HG03575 (cell line): Measurements from ENCODE around the gene CACNA1S.

Source experiments
- ATAC-seq: cut with Tn5 transposase; IDR thresholded peaks from one replicate; pipeline ENCODE4 v1.9.1; 2021; ENCODE audit not compliant: unreplicated experiment, insufficient number of reproducible peaks, low FRiP score; ENCODE audit errors: extremely low read depth

Gene CACNA1S

GRCh38 chr1:201112173-201112731 lies at the start of gene CACNA1S:
Gene CACNA1S, minus strand, starts transcription at chr1:201112426. Its CDS starts 87 bp downstream, at chr1:201112339.
- ATAC-seq, result no peak

DNA sequence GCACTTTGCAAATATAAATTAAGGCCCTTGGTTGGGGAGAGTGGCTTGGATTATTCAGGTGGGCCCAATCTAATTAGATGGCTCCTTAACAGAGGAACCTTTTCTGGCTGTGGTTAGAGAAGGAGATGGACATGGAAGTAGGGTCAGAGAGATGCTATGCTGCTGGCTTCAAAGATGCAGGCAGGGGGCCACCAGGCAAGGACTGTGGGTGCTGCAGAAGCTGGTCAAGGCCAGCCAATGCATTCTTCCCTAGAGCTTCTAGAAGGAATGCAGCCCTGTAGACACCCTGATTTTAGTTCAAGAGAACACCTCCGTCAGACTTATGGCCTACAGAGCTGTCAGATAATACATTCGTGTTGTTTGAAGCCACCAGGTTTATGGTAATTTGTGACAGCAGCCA lies 45.7 kb upstream of the CACNA1S start:
- ATAC-seq, result no peak

DNA sequence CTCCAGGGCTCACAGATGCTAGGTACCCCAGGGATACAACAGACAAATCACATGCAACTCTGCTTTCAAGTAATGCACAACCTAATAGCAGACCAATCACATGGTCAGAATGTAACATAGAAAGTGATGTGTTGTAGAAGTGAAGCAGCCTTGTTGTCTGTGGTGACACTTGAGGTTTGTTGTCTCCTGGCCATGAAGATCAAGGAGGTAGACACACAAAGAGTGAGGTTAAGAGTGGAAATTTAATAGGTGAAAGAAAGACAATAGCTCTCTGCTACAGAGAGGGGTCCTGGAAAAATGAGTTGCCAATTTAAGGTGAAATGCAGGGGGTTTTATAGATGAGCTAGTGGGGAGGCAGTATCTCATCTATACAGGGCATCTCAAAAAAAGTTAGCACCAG lies 44.6 kb upstream of the CACNA1S start:
- no peak for ATAC-seq

DNA sequence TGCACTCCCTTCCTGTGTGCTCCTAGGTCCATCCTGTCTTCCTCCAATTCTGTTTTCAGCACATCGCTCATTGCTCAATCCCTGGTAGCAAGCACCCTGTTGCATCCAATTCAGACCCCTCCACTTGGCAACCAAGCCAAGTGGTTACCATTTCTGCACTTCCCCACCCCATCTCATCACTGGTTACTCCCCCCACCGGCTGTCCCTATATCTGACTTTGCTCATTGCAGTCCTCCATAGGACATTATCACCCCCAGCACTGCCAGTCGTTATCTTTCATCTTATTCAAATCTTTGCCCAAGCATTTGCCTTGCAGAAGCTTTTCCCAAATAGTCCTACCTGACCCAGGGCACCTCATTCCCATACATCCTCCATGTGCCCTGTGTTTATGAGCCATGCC lies 44.1 kb upstream of the CACNA1S start:
- ATAC-seq, result no peak

GRCh38 chr1:201155354-201155753 lies 43.1 kb upstream of the CACNA1S start:
- ATAC-seq, result no peak

DNA sequence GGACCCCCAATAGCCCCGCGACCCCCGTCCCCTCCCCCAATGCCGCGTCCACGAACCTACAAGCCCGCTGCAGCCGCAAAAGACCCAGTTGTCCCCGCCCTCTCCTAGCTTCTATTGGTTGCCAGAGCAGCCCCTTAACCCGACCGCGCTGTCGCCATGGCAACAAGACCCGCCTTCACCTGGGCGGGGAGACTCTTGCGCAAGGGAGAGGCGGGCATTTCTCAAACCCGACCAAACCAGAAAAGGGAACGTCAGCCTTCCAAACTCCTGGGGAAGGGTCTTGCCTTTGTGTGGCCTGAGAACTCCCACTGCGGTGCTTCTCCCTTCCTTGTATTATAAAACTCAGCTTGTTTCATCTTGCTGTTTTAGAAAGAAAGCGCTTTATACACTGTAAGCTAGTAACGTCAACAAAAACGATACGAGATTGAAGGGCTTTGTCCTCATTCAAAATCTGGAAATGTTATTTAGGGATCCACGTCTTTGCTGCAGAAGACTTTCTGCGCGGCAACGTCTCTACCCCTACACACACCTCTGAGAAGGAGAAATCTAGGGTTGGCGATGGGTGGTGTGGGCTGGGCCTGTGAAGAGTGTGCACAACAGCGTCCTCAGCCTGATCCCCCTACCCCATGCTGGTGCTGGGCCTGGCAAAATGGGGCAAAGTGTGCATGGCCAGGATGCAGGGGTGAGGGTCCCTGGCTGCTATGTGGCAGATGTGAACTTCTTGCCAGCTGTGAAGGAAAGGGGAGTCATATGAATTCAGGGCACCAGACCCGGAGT lies 42.4 kb upstream of the CACNA1S start, which contains the start of gene TMEM9:
TMEM9 (minus strand) TSS at position 86 of the 777 bp plus-strand sequence. CDS start 551 bp downstream, outside the sequence.
- ATAC-seq, result peak; percentile 77

DNA sequence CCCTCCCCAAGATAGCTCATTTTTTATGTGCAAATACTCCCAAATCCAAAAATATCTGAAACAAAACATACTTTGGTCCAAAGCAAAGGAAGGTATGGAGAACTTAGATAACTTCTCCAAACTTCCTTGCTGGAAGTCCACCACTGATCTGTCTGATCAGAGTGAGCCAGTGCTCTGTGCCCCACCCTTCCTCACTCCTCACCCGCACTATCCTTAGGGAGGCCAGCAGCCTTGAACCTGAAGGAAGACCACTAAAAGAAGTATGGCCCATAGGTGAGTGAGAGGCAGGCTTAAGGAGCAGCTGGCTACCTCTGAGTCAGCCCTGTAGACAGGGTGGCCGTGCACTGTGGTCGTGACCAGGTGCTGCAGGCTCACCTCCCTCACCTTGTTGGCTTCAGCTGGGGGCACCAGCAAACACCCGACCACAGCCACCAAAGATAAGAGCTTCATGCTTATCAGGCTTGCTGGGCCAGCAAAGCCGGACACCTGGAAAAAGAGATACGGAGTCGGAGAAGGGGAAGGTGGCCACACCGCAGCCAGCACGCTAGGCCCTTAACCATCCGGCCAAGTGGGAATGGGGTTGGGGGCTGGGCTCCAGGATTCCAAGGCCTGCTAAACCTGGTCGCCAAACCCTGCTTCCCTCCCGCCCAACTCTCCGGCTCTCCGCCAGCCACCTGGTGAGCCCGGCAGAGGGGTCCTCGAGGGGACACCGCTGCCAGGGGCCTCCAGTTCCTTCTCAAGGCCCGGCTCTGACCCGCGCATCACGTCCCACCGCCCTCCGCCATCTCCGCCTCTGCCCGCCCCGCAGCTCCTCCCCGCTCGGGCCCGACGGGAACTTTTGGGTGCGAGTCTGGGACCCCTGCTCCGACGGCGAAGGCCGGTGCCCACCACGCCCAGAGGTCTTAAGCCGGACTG lies 41.5 kb upstream of the CACNA1S start:
- ATAC-seq, result peak; percentile 16

DNA sequence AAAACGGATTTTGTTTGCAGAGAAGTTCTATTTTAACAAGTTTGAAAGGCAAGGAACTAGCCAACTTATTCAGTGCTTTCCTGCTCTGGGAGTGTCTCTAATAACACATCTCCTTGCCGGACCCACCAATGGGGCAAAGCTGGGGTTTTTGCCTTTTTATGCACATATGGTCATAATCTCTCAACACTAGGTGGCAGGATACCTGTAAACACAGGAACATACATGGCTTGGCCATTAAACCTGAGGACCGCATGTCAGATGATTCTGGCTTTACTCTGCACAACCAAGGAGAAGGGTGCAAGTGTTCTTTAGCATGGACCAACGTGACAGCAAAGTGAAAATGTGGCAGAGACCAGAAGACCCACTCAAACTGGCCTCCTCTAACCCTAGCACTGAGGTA lies 37.2 kb upstream of the CACNA1S start:
- ATAC-seq, result no peak

- ATAC-seq, result no peak
These were observed 35.3 kb upstream of the CACNA1S start for GRCh38 chr1:201147396-201148015.

DNA sequence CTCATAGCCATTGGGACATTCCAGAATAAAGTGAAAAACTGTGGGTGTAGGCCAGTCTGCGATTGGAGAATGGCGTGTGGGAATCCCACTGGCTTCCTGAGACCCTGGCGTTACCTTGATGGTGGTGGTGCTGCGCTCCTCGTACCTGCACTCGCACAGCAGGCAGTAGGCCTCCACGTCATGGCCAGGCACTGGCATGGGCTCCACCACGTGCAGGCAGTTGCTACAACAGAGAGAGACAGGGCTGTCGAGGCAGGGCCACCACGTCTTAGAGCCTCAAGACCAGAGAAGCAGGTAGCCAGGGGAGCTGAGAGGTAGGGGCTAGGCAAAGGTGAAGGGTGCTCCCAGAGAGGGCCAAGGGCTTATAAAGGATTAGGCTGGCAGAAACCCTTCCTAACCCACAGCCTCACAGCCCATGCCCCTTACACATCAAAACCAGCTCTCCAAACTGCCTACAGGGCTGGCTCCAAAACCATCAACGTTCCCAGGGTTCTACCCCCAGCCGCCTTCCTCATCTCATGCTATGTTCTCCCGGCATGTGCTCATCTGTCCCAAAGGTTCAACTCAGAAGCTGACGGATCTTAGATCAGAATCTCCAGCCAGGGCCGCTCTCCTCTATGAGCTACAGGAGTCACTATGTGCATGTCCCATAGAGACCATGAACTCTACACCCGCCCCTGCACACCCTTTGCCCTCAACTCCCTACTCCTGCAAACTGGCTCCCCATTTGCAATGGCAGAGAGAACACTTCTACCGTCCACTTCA lies 34.6 kb upstream of the CACNA1S start:
- no peak for ATAC-seq

DNA sequence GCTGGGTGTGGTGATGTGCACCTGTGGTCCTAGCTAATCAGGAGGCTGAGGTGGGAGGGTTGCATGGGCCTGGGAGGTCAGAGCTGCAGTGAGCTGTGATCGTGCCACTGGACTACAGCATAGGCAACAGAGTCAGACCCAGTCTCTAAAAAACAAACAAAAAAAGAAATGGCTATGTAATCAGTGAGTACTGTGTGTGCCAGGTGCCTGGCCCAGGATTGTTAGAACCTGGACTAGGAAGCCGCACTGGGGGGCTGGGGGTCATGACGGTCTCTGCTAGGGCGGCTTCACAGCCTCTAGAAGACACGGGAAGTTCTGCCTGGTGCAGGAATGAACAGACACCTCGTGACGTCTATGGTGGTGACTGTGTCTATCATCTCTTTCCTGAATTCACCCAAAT lies 33.6 kb upstream of the CACNA1S start:
- ATAC-seq, result no peak

- ATAC-seq, result no peak
These were observed 32.9 kb upstream of the CACNA1S start for GRCh38 chr1:201145132-201145531.

DNA sequence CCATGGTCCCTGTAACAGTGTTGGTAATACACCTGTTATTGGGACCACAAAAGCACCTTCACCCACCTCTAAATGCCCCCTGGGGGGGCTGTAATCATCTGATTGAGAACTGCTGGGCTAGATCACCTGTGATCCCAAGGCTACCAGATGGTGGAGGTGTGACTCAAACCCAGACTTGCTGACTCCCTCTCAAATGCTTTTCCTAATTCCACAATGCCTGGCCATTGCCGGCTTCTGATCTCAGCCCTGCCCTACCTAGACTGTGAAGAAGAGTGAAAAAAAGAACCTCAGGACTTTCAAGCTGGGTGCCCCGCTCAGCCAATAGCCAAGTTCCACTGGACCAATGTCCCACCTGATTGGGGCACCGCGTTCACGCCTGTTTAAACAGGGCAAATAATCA lies 32.5 kb upstream of the CACNA1S start:
- no peak for ATAC-seq

DNA sequence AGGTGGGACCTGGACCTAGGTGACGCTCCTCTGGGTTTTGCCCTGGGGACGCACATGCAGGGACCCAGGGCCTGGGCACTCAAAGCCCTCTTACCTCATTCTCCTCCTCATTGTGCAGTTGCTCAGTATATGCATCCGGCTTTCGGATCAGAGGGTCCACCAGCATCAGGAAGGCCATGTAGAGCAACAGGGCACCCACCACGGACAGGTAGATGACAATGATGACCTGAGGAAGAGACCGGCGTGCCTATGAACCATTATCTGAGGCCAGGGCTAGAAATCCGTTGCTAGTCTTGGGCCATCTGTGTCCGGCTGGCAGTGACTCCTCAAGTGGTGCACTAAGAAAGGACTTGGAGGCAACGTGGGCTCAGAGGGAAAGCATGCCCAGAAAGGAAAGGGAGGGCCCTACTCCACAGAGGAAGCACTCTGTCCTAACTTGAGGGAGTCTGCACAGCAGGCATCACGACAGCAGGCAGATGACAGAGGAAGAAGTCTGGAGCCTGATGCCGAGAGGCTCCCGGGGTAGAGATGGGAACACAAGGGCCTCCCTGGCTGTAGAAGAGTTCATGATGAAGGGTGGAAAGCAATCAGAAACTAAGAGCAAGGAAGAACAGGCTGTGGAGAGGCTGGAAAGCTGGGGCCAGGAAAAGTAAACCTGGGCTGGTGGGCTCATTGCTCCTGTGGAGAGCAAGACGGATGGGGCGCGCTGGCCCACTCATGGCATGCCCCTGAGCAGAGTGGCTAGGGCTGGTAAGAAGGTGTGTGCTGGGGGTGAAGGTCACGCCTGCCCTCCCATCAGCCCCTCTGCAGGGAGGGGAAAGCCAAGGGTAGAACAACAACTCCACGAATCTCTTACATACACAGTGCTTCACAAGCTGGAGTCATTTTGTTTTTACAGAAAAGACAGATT lies 31.8 kb upstream of the CACNA1S start:
- no peak for ATAC-seq

DNA sequence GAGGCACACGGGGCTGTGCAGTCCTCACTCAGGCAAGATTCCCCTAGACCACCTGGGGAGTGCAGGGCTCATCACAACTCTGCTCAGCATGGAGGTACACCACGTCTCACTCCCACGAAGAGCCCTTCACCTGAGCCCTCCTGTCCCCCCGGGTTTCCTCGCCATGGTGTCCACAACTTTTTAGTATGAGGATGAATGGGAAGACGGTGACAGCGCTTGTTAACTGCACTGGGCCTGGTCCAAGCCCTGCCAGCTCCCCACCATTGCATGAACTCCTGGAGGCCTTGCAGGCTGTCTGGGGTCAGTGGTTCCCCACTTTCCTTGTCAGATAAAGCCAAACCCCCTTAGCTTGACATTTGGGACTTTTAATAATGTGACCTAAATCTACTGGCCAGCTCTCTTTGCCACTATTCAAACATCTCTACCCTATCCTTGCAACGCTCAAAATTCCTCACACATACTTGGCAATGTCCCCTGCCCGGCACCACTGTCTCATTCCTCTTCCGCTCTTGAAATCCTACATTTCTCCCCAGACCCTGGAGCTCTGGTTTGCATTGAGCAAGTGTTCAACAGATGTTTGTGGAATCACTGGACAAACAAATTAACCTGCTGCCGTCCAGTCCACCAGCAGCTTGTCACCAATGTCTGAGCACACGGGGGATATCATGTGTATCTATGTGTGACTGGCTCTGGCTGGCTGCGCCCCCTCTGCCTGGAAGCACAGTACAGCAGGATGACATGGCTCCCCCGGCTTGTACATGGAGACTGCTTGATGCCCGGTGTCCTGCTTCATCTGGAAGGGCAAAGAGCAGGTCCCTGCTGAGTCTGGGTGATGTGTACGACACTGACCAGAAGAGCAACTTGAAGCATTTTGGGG lies 30.9 kb upstream of the CACNA1S start:
- ATAC-seq, result no peak

- no peak for ATAC-seq
These were observed 30.0 kb upstream of the CACNA1S start for GRCh38 chr1:201142011-201142848.
